ENCODE measurements around the gene CETP. TPM values are rescaled to one million over a fixed set of nuclear protein-coding genes. Genes with fewer than 3 reads are reported as not detected.
"Not testable (repeated sequence)": the region's sequence is repeated elsewhere in the genome, so short reads cannot be mapped to it uniquely, and the experiment has no call there.

The CETP gene
- total RNA-seq, 4 donors from 2014 or later: 0.19 to 1.2 (median 0.52) TPM; not detected in 1

DNA sequence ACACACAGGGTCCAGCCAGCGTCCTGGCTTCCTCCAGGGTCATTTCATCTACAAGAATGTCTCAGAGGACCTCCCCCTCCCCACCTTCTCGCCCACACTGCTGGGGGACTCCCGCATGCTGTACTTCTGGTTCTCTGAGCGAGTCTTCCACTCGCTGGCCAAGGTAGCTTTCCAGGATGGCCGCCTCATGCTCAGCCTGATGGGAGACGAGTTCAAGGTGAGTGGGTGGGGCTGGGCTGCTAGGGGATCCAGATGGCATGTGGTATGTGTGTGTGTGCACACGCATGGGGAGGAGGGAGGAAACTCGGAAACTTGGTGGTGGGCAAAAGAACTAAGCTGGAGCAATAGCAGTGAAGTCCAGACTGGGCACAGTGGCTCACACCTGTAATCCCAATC lies 11.5 kb downstream of the CETP start:
- H3K27ac ChIP-seq (replicated peaks in 1 of 4): no peak overlapping the region
- no peaks in the 10 kb centered on the region for H3K36me3 ChIP-seq
- WGBS: 91% methylated on average over 9 of the region's 9 CpGs
- no peaks in the 10 kb centered on the region for H3K9me3 ChIP-seq
- TF ChIP-seq EP300 (IDR thresholded peaks at IDR 0.05) (no peak), CTCF (IDR thresholded peaks at IDR 0.05) (no peak), POLR2AphosphoS5 (IDR thresholded peaks at IDR 0.05) (no peak), POLR2A (IDR thresholded peaks at IDR 0.05; ENCODE audit: low read depth) (no peak)
- DNase-seq (ENCODE audit: extremely low spot score): no peak
- peaks cover 0 to 7% (median 0%) of the 10 kb centered on the region in 4 donors for H3K4me1 ChIP-seq
- H3K4me3 ChIP-seq: no peak overlapping the region
- H3K27me3 ChIP-seq: no peaks in the 10 kb centered on the region
- intact Hi-C loops (cut with DNase I): no loop called here

DNA sequence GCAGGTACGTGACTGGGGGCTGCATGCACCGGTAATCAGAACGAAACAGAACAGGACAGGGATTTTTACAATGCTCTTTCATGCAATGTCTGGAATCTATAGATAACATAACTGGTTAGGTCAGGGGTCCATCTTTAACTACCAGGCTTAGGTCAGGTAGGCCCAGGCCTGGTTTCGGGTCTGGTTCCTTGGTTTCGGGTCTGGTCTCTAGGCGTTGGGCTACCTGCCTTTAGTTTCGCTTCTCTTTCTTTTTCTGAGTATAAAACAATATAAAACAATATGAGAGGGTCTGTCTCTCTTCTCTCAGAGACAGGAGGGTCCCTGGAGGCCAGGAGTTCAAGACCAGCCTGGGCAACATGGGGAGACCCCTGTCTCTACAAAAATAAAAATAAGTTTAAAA lies 12.1 kb downstream of the CETP start:
- H3K27ac ChIP-seq (replicated peaks in 1 of 4); H3K36me3 ChIP-seq; H3K4me3 ChIP-seq; H3K4me1 ChIP-seq; H3K27me3 ChIP-seq; DNase-seq (ENCODE audit: extremely low spot score); H3K9me3 ChIP-seq; intact Hi-C loops (cut with DNase I): not testable (repeated sequence)
- 86% methylated on average over 7 of the region's 7 CpGs for WGBS

GRCh38 chr16:56974549-56975300 lies 13.0 kb downstream of the CETP start:
- Histone ChIP-seq H3K4me1 (peaks cover 0 to 7% (median 0%) of the 10 kb centered on the region in 4 donors), H3K4me3 (no peak overlapping the region), H3K36me3 (no peaks in the 10 kb centered on the region), H3K27me3 (no peaks in the 10 kb centered on the region), H3K9me3 (no peaks in the 10 kb centered on the region), H3K27ac (replicated peaks in 1 of 4) (no peak overlapping the region)
- WGBS: 87% methylated on average over 9 of the region's 9 CpGs
- intact Hi-C loops (cut with DNase I): no loop called here
- TF ChIP-seq POLR2AphosphoS5 (IDR thresholded peaks at IDR 0.05): no peak
- TF ChIP-seq EP300 (IDR thresholded peaks at IDR 0.05): no peak
- no peak for TF ChIP-seq CTCF (IDR thresholded peaks at IDR 0.05)
- TF ChIP-seq POLR2A (IDR thresholded peaks at IDR 0.05; ENCODE audit: low read depth): no peak
- DNase-seq (ENCODE audit: extremely low spot score): no peak

DNA sequence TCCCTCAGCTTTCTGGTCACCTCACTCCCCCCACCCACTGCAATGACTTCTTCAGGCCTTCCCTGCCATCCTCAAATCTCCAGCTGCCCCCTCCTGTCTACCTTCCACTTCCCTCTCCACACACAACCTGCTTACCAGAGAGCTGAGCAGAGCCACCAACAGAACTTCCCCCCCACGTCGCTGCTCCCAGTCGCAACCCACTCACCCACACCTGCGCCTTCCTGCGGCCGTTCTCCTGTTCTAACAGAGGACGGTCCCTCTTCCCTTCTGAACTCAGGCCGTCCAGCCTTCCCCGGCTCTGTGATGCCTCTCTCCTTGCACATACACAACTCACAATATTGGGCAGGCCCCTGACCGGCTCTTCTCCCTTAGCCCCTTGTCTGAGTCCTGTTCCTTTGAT lies 14.0 kb downstream of the CETP start:
- no peak overlapping the region for H3K4me3 ChIP-seq
- H3K9me3 ChIP-seq: no peaks in the 10 kb centered on the region
- intact Hi-C loops (cut with DNase I): no loop called here
- H3K27ac ChIP-seq (replicated peaks in 1 of 4): no peak overlapping the region
- H3K27me3 ChIP-seq: no peaks in the 10 kb centered on the region
- peaks cover 0 to 7% (median 0%) of the 10 kb centered on the region in 4 donors for H3K4me1 ChIP-seq
- TF ChIP-seq POLR2A (IDR thresholded peaks at IDR 0.05; ENCODE audit: low read depth) (no peak), EP300 (IDR thresholded peaks at IDR 0.05) (no peak), CTCF (IDR thresholded peaks at IDR 0.05) (no peak), POLR2AphosphoS5 (IDR thresholded peaks at IDR 0.05) (no peak)
- no peaks in the 10 kb centered on the region for H3K36me3 ChIP-seq
- no peak for DNase-seq (ENCODE audit: extremely low spot score)
- 95% methylated on average over 10 of the region's 10 CpGs for WGBS

DNA sequence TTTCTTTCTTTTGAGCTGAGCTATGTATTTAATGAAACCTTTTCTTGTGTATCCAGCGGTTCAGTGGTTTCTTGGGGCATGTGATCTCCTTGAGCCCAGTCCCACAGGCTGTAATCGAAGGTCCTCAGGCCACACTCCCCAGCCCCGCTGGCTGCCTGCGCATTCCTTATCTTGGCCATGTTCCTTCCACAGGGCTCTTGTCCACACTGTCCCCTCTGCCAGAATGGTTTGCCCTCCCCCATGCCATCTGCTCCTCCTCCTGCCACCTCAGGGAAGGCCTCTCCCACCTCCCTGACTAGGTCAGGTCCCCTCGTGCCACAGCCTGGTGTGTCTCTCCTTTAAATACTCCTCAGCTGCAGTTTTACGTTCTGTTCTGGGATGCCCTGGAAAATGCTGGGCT lies 15.5 kb downstream of the CETP start:
- DNase-seq (ENCODE audit: extremely low spot score): no peak
- 80% methylated on average over 6 of the region's 6 CpGs for WGBS
- intact Hi-C loops (cut with DNase I): no loop called here
- no peak overlapping the region for H3K4me3 ChIP-seq
- H3K36me3 ChIP-seq: no peaks in the 10 kb centered on the region
- H3K27ac ChIP-seq (replicated peaks in 1 of 4): no peak overlapping the region
- no peaks in the 10 kb centered on the region for H3K4me1 ChIP-seq
- TF ChIP-seq CTCF (IDR thresholded peaks at IDR 0.05) (no peak), EP300 (IDR thresholded peaks at IDR 0.05) (no peak), POLR2A (IDR thresholded peaks at IDR 0.05; ENCODE audit: low read depth) (no peak), POLR2AphosphoS5 (IDR thresholded peaks at IDR 0.05) (no peak)
- no peaks in the 10 kb centered on the region for H3K9me3 ChIP-seq
- no peaks in the 10 kb centered on the region for H3K27me3 ChIP-seq
